HEK293 (cell line): ENCODE results near the gene PEX5L.

Experiments
- CTCF ChIA-PET: fragments of 350-600 bp; formaldehyde crosslinking; extraction: SDS; loops from one replicate; lab custom pipeline; 2021; ENCODE audit warnings: antibody characterized with exemption; lab: Yijun Ruan, JAX
- POLR2A ChIA-PET: fragments of 300-600 bp; formaldehyde crosslinking; extraction: SDS; loops from one replicate; lab custom pipeline; 2020; ENCODE audit warnings: antibody characterized with exemption, inconsistent platforms; lab: Yijun Ruan, JAX
- H3K27ac ChIP-seq: fragments of 200-500 bp; sonication (Bioruptor generic); 2 replicates; pipeline ENCODE4 v1.5.1; 2014; ENCODE audit warnings: low read depth, low read length, control low read depth, inconsistent platforms; ENCODE audit errors: extremely low read depth
- H3K36me3 ChIP-seq, 2 experiments: fragments of 200-500 bp in 1 of 2; sonication (Bioruptor generic) in 1 of 2; 1 replicate in 1 of 2; 2 replicates in 1 of 2; pipeline ENCODE4 v1.5.1; 2014 to 2017; ENCODE audit warnings: inconsistent platforms in 2 of 2, low read length in 2 of 2; ENCODE audit not compliant: control insufficient read depth in 2 of 2, insufficient read depth in 1 of 2
- H3K4me1 ChIP-seq: fragments of 200-500 bp; sonication (Bioruptor generic); 2 replicates; pipeline ENCODE4 v1.5.1; 2014; ENCODE audit warnings: mild to moderate bottlenecking, low read length, inconsistent platforms; ENCODE audit not compliant: control insufficient read depth, insufficient read depth
- H3K4me3 ChIP-seq: 2 replicates; pipeline ENCODE4 v1.5.1; 2011; ENCODE audit warnings: low read depth, mild to moderate bottlenecking, control low read depth, low read length, moderate library complexity
- H3K9me3 ChIP-seq: fragments of 200-500 bp; sonication (Bioruptor generic); 2 replicates; pipeline ENCODE4 v1.5.1; 2014; ENCODE audit warnings: low read depth, low read length, inconsistent platforms; ENCODE audit not compliant: control insufficient read depth, insufficient read depth
- BCL11A ChIP-seq: fragments of 450-650 bp; formaldehyde crosslinking; IDR thresholded peaks from 2 replicates; pipeline ENCODE4 v1.5.1; 2016; ENCODE audit warnings: low read depth, missing biosample characterization, missing genetic modification characterization
- ELK4 ChIP-seq: IDR thresholded peaks from 2 replicates; pipeline ENCODE4 v1.6.1; 2011; ENCODE audit warnings: mild to moderate bottlenecking, low read depth, low read length, borderline replicate concordance
- GLI4 ChIP-seq: fragments of 450-650 bp; formaldehyde crosslinking; IDR thresholded peaks from 2 replicates; pipeline ENCODE4 v1.5.1; 2016; ENCODE audit warnings: missing biosample characterization, missing genetic modification characterization
- HIC1 ChIP-seq: fragments of 450-650 bp; formaldehyde crosslinking; IDR thresholded peaks from 2 replicates; pipeline ENCODE4 v1.5.1; 2016; ENCODE audit warnings: missing biosample characterization, missing genetic modification characterization
- INSM2 ChIP-seq: fragments of 450-650 bp; formaldehyde crosslinking; IDR thresholded peaks from 2 replicates; pipeline ENCODE4 v1.5.1; 2016; ENCODE audit warnings: missing biosample characterization, missing genetic modification characterization
- KLF7 ChIP-seq: fragments of 450-650 bp; formaldehyde crosslinking; IDR thresholded peaks from 2 replicates; pipeline ENCODE4 v1.5.1; 2016; ENCODE audit warnings: missing biosample characterization, missing genetic modification characterization, borderline replicate concordance
- MYNN ChIP-seq: fragments of 450-650 bp; formaldehyde crosslinking; IDR thresholded peaks from 2 replicates; pipeline ENCODE4 v1.5.1; 2016; ENCODE audit warnings: missing biosample characterization, missing genetic modification characterization, borderline replicate concordance
- PRDM1 ChIP-seq: fragments of 450-650 bp; formaldehyde crosslinking; IDR thresholded peaks from 2 replicates; pipeline ENCODE4; 2016; ENCODE audit warnings: missing biosample characterization, missing genetic modification characterization
- SCRT2 ChIP-seq: fragments of 450-650 bp; formaldehyde crosslinking; IDR thresholded peaks from 2 replicates; pipeline ENCODE4 v1.5.1; 2016; ENCODE audit warnings: missing biosample characterization, missing genetic modification characterization
- ZBTB7A ChIP-seq: fragments of 450-650 bp; formaldehyde crosslinking; IDR thresholded peaks from 2 replicates; pipeline ENCODE4 v1.5.1; 2016; ENCODE audit warnings: low read depth, missing biosample characterization, missing genetic modification characterization
- ZEB2 ChIP-seq: fragments of 450-650 bp; formaldehyde crosslinking; IDR thresholded peaks from 2 replicates; pipeline ENCODE4 v1.5.1; 2016; ENCODE audit warnings: missing biosample characterization, missing genetic modification characterization
- ZNF132 ChIP-seq: fragments of 450-650 bp; formaldehyde crosslinking; IDR thresholded peaks from 2 replicates; pipeline ENCODE4 v1.5.1; 2017; ENCODE audit warnings: missing biosample characterization, missing genetic modification characterization, borderline replicate concordance
- ZNF140 ChIP-seq: fragments of 450-650 bp; formaldehyde crosslinking; IDR thresholded peaks from 2 replicates; pipeline ENCODE4 v1.5.1; 2016; ENCODE audit warnings: missing biosample characterization, missing genetic modification characterization
- ZNF146 ChIP-seq: fragments of 450-650 bp; formaldehyde crosslinking; IDR thresholded peaks from 2 replicates; pipeline ENCODE4 v1.5.1; 2016; ENCODE audit warnings: missing biosample characterization, missing genetic modification characterization
- ZNF202 ChIP-seq: fragments of 450-650 bp; formaldehyde crosslinking; IDR thresholded peaks from 2 replicates; pipeline ENCODE4 v1.5.1; 2016; ENCODE audit warnings: missing biosample characterization, missing genetic modification characterization, borderline replicate concordance
- ZNF24 ChIP-seq: fragments of 450-650 bp; formaldehyde crosslinking; IDR thresholded peaks from 2 replicates; pipeline ENCODE4 v1.5.1; 2016; ENCODE audit warnings: missing biosample characterization, missing genetic modification characterization
- ZNF26 ChIP-seq: fragments of 450-650 bp; formaldehyde crosslinking; IDR thresholded peaks from 2 replicates; pipeline ENCODE4 v1.5.1; 2016; ENCODE audit warnings: missing biosample characterization, missing genetic modification characterization
- ZNF280C ChIP-seq: fragments of 450-650 bp; formaldehyde crosslinking; IDR thresholded peaks from 2 replicates; pipeline ENCODE4 v1.5.1; 2016; ENCODE audit warnings: missing biosample characterization, missing genetic modification characterization
- ZNF362 ChIP-seq: fragments of 450-650 bp; formaldehyde crosslinking; IDR thresholded peaks from 2 replicates; pipeline ENCODE4 v1.5.1; 2016; ENCODE audit warnings: missing biosample characterization, missing genetic modification characterization
- ZNF37A ChIP-seq: fragments of 450-650 bp; IDR thresholded peaks from 2 replicates; pipeline ENCODE4 v1.5.1; 2018; ENCODE audit warnings: missing biosample characterization, missing genetic modification characterization
- ZNF404 ChIP-seq: fragments of 450-650 bp; formaldehyde crosslinking; IDR thresholded peaks from 2 replicates; pipeline ENCODE4 v1.5.1; 2017; ENCODE audit warnings: missing biosample characterization, missing genetic modification characterization
- ZNF561 ChIP-seq: fragments of 450-650 bp; IDR thresholded peaks from 2 replicates; pipeline ENCODE4 v1.5.1; 2018; ENCODE audit warnings: missing biosample characterization, missing genetic modification characterization, borderline replicate concordance
- ZNF571 ChIP-seq: fragments of 450-650 bp; formaldehyde crosslinking; IDR thresholded peaks from 2 replicates; pipeline ENCODE4 v1.5.0; 2017; ENCODE audit warnings: missing biosample characterization, missing genetic modification characterization
- ZNF580 ChIP-seq: fragments of 450-650 bp; formaldehyde crosslinking; IDR thresholded peaks from 2 replicates; pipeline ENCODE4 v1.5.1; 2016; ENCODE audit warnings: missing biosample characterization, missing genetic modification characterization
- ZNF610 ChIP-seq: fragments of 450-650 bp; formaldehyde crosslinking; IDR thresholded peaks from 2 replicates; pipeline ENCODE4 v1.5.1; 2016; ENCODE audit warnings: missing biosample characterization, missing genetic modification characterization, borderline replicate concordance
- ZNF670 ChIP-seq: fragments of 450-650 bp; formaldehyde crosslinking; IDR thresholded peaks from 2 replicates; pipeline ENCODE4 v1.5.1; 2016; ENCODE audit warnings: missing biosample characterization, missing genetic modification characterization, low read depth
- ZNF777 ChIP-seq: fragments of 450-650 bp; formaldehyde crosslinking; IDR thresholded peaks from 2 replicates; pipeline ENCODE4 v1.5.1; 2017; ENCODE audit warnings: missing biosample characterization, missing genetic modification characterization, borderline replicate concordance

Gene PEX5L

GRCh38 chr3:179745716-179746115, 291.0 kb downstream of the PEX5L start:
- Histone ChIP-seq H3K4me1 (no peaks in the 10 kb centered on the region), H3K9me3 (no peaks in the 10 kb centered on the region), H3K27ac (no peak overlapping the region), H3K36me3 (peaks cover 0 to 22% of the 10 kb centered on the region in 2 experiments; a peak in 2 of 3 replicates), H3K4me3 (no peak overlapping the region)
- TF ChIP-seq ZNF561 (no peak), ZNF362 (tag by site-specific recombination) (no peak), ZNF140 (tag by site-specific recombination) (no peak), ZNF610 (tag by site-specific recombination) (no peak), MYNN (tag by site-specific recombination) (no peak), GLI4 (tag by site-specific recombination) (no peak), ZNF580 (tag by site-specific recombination) (no peak), ZEB2 (tag by site-specific recombination) (no peak), ZNF404 (no peak), ZNF280C (tag by site-specific recombination) (no peak), ZNF146 (no peak), PRDM1 (no peak), ZNF132 (tag by site-specific recombination) (no peak), ZNF571 (tag by site-specific recombination) (no peak), KLF7 (no peak), SCRT2 (tag by site-specific recombination) (no peak), ZNF26 (no peak), ZNF37A (tag by site-specific recombination) (no peak)
- ChIA-PET POLR2A (no interaction called here), CTCF (no interaction called here)

- H3K9me3 ChIP-seq = no peaks in the 10 kb centered on the region
- no peak overlapping the region for H3K27ac ChIP-seq
- no peak overlapping the region for H3K4me3 ChIP-seq
- no peak for TF ChIP-seq BCL11A (tag by site-specific recombination)
- TF ChIP-seq INSM2 = no peak
- no peak for TF ChIP-seq ZNF24 (tag by site-specific recombination)
- TF ChIP-seq HIC1 (tag by site-specific recombination) = no peak
- TF ChIP-seq ZNF670 (tag by site-specific recombination) = no peak
- no peak for TF ChIP-seq ZNF777 (tag by site-specific recombination)
- TF ChIP-seq ZNF202 (tag by site-specific recombination) = no peak
- no peak for TF ChIP-seq SCRT2 (tag by site-specific recombination)
- no peak for TF ChIP-seq ELK4
- TF ChIP-seq ZBTB7A (tag by site-specific recombination) = no peak
- peaks cover 0 to 27% of the 10 kb centered on the region in 2 experiments; a peak in 2 of 3 replicates for H3K36me3 ChIP-seq
- POLR2A ChIA-PET = no interaction called here
- CTCF ChIA-PET = no interaction called here
- no peaks in the 10 kb centered on the region for H3K4me1 ChIP-seq
Measured at GRCh38 chr3:179745079-179745478, 291.7 kb downstream of the PEX5L start.
